Keratinocyte (primary cell): ENCODE results near the gene MFRP.

ENCODE experiments used
- EZH2 ChIP-seq: IDR thresholded peaks from one replicate; pipeline ENCODE4 v1.6.1; 2012; ENCODE audit warnings: inconsistent platforms, mild to moderate bottlenecking, low read length, moderate library complexity
- TF ChIP-seq, protein P1 (sequence below), 3 experiments: IDR thresholded peaks in 1 of 3; conservative IDR thresholded peaks in 1 of 3; optimal IDR thresholded peaks in 1 of 3; 2 replicates in 2 of 3; 3 replicates in 1 of 3; pipeline versions ENCODE3 to v1.5.1; 2011; ENCODE audit warnings: low read length in 3 of 3, mild to moderate bottlenecking in 3 of 3, moderate library complexity in 2 of 3, control low read depth in 1 of 3, inconsistent platforms in 1 of 3; ENCODE audit not compliant: insufficient read depth in 2 of 3; ENCODE audit errors: extremely low read depth in 1 of 3

- TF ChIP-seq, protein P1, sequence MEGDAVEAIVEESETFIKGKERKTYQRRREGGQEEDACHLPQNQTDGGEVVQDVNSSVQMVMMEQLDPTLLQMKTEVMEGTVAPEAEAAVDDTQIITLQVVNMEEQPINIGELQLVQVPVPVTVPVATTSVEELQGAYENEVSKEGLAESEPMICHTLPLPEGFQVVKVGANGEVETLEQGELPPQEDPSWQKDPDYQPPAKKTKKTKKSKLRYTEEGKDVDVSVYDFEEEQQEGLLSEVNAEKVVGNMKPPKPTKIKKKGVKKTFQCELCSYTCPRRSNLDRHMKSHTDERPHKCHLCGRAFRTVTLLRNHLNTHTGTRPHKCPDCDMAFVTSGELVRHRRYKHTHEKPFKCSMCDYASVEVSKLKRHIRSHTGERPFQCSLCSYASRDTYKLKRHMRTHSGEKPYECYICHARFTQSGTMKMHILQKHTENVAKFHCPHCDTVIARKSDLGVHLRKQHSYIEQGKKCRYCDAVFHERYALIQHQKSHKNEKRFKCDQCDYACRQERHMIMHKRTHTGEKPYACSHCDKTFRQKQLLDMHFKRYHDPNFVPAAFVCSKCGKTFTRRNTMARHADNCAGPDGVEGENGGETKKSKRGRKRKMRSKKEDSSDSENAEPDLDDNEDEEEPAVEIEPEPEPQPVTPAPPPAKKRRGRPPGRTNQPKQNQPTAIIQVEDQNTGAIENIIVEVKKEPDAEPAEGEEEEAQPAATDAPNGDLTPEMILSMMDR (optimal IDR thresholded peaks at IDR 0.05 in 1 of 3, IDR thresholded peaks at IDR 0.05 in 1 of 3, conservative IDR thresholded peaks at IDR 0.05 in 1 of 3; ENCODE audit: extremely low read depth in 1 of 3, insufficient read depth in 2 of 3, low read length in 3 of 3): no peak
- TF ChIP-seq EZH2: no peak
These were observed 7.4 kb downstream of the MFRP start for GRCh38 chr11:119338965-119339588.
